Panc1 (cell line): ENCODE measurements around the gene PPP1R14B. TPM values are rescaled to one million over a fixed set of nuclear protein-coding genes. Genes with fewer than 3 reads are reported as not detected.

Experiments
- ATAC-seq: fragments of 200-7000 bp; cut with Tn5 transposase; 2 replicates; pipeline ENCODE4 v1.9.1; 2020; ENCODE audit warnings: mild to moderate bottlenecking, moderate library complexity
- BruUV-seq: library from RNA; stranded (reverse); fragments of 400-500 nt; replicated peaks from 2 replicates; lab custom pipeline; 2021; lab: Mats Ljungman, UMichigan
- CTCF ChIA-PET: fragments of 300-600 bp; sonication (Branson Sonifier 250); formaldehyde crosslinking; loops from one replicate; lab custom pipeline; 2022; ENCODE audit warnings: antibody characterized with exemption; lab: Charles Lee
- POLR2A ChIA-PET: fragments of 300-600 bp; sonication (Branson Sonifier 250); formaldehyde crosslinking; loops from one replicate; lab custom pipeline; 2022; ENCODE audit warnings: antibody characterized with exemption; lab: Charles Lee
- DNase-seq: peaks from one replicate; pipeline ENCODE4 v3.0.0-alpha.2; 2010; ENCODE audit warnings: low read depth, low spot score
- H3K27ac ChIP-seq: 2 replicates; pipeline ENCODE4 v1.5.1; 2011; ENCODE audit warnings: mild to moderate bottlenecking, low read length, inconsistent platforms
- H3K27me3 ChIP-seq: fragments of 200-500 bp; sonication (Bioruptor generic); 2 replicates; pipeline ENCODE4 v1.6.0; 2014; ENCODE audit warnings: low read length, inconsistent platforms; ENCODE audit not compliant: control insufficient read depth, insufficient read depth
- H3K36me3 ChIP-seq: fragments of 200-500 bp; sonication (Bioruptor generic); 2 replicates; pipeline ENCODE4 v1.5.1; 2014; ENCODE audit warnings: inconsistent platforms, mild to moderate bottlenecking, low read length, moderate library complexity; ENCODE audit not compliant: control insufficient read depth, insufficient read depth
- H3K4me1 ChIP-seq: 2 replicates; pipeline ENCODE4 v1.5.1; 2011; ENCODE audit warnings: inconsistent platforms, mild to moderate bottlenecking, low read length, moderate library complexity; ENCODE audit not compliant: control insufficient read depth, insufficient read depth
- H3K4me3 ChIP-seq, 2 experiments: 2 replicates each; pipeline ENCODE4 v1.5.1; 2011 to 2012; ENCODE audit warnings: low read depth in 2 of 2, low read length in 2 of 2, mild to moderate bottlenecking in 2 of 2, inconsistent platforms in 1 of 2, moderate library complexity in 1 of 2
- H3K9me3 ChIP-seq: fragments of 200-500 bp; sonication (Bioruptor generic); 2 replicates; pipeline ENCODE4 v1.5.1; 2014; ENCODE audit warnings: low read depth, mild to moderate bottlenecking, inconsistent platforms, low read length, moderate library complexity; ENCODE audit not compliant: control insufficient read depth, insufficient read depth
- POLR2AphosphoS5 ChIP-seq: IDR thresholded peaks from 2 replicates; pipeline ENCODE4 v1.6.1; 2012; ENCODE audit warnings: mild to moderate bottlenecking, low read depth, low read length, moderate library complexity
- SIN3A ChIP-seq: IDR thresholded peaks from 2 replicates; pipeline ENCODE4 v1.6.1; 2012; ENCODE audit warnings: low read depth, mild to moderate bottlenecking, low read length, moderate library complexity, borderline replicate concordance; ENCODE audit not compliant: insufficient read depth
- TCF7L2 ChIP-seq: IDR thresholded peaks from 2 replicates; pipeline ENCODE4 v1.6.1; 2011; ENCODE audit warnings: mild to moderate bottlenecking, low read depth, low read length, inconsistent platforms
- in situ Hi-C: cut with HindIII; loops from 2 replicates; pipeline ENCODE4 v1.10.0; 2016; ENCODE audit warnings: low sequenced_read_pairs, low pct_unique_long_range_greater_than_20kb
- intact Hi-C: fragments of 100-400 bp; cut with micrococcal nuclease; formaldehyde crosslinking; loops from one replicate; pipeline ENCODE4 v1.10.0; 2022; ENCODE audit not compliant: unreplicated experiment
- total RNA-seq: library from RNA; stranded (reverse); gene quantifications from one replicate; pipeline ENCODE4 v1.2.1, GENCODE V29; 2021; ENCODE audit not compliant: unreplicated experiment
- TF ChIP-seq, protein P1 (sequence below), 2 experiments: IDR thresholded peaks; 2 replicates each; pipeline ENCODE4 v1.6.1; 2011 to 2012; ENCODE audit warnings: low read depth in 2 of 2, control low read depth in 1 of 2, low read length in 1 of 2, mild to moderate bottlenecking in 1 of 2, moderate library complexity in 1 of 2; ENCODE audit not compliant: insufficient read depth in 1 of 2
- TF ChIP-seq, protein P2 (sequence below): fragments of 450-650 bp; IDR thresholded peaks from 2 replicates; pipeline ENCODE4 v1.5.1; 2017; ENCODE audit warnings: mild to moderate bottlenecking

PPP1R14B gene
- total RNA-seq, 1 experiment from 2014 or later = 261 TPM

DNA sequence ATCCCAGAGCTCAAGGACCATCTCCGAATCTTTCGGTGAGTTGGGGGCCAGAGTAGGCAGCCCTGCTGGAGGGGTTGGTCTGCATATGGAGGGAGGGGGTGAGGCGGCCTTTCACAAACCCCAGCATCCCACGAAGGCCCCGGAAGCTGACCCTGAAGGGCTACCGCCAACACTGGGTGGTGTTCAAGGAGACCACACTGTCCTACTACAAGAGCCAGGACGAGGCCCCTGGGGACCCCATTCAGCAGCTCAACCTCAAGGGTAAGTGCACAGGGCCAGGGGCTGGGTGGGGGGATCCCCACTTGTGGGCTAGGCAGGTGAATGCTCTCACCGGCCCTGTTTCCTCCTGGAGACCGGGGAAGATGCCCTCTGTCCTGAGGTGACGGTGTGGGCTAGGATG, 27.0 kb downstream of the PPP1R14B start:
- no TSS peak for BruUV-seq
- ATAC-seq (no peak), DNase-seq (no peak)
- no peak for TF ChIP-seq SIN3A
- TF ChIP-seq TCF7L2 = no peak
- no peak for TF ChIP-seq POLR2AphosphoS5
- TF ChIP-seq, protein P1, sequence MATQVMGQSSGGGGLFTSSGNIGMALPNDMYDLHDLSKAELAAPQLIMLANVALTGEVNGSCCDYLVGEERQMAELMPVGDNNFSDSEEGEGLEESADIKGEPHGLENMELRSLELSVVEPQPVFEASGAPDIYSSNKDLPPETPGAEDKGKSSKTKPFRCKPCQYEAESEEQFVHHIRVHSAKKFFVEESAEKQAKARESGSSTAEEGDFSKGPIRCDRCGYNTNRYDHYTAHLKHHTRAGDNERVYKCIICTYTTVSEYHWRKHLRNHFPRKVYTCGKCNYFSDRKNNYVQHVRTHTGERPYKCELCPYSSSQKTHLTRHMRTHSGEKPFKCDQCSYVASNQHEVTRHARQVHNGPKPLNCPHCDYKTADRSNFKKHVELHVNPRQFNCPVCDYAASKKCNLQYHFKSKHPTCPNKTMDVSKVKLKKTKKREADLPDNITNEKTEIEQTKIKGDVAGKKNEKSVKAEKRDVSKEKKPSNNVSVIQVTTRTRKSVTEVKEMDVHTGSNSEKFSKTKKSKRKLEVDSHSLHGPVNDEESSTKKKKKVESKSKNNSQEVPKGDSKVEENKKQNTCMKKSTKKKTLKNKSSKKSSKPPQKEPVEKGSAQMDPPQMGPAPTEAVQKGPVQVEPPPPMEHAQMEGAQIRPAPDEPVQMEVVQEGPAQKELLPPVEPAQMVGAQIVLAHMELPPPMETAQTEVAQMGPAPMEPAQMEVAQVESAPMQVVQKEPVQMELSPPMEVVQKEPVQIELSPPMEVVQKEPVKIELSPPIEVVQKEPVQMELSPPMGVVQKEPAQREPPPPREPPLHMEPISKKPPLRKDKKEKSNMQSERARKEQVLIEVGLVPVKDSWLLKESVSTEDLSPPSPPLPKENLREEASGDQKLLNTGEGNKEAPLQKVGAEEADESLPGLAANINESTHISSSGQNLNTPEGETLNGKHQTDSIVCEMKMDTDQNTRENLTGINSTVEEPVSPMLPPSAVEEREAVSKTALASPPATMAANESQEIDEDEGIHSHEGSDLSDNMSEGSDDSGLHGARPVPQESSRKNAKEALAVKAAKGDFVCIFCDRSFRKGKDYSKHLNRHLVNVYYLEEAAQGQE (IDR thresholded peaks at IDR 0.05; ENCODE audit: insufficient read depth in 1 of 2, low read depth in 2 of 2, low read length in 1 of 2) = no peak
- TF ChIP-seq, protein P2, sequence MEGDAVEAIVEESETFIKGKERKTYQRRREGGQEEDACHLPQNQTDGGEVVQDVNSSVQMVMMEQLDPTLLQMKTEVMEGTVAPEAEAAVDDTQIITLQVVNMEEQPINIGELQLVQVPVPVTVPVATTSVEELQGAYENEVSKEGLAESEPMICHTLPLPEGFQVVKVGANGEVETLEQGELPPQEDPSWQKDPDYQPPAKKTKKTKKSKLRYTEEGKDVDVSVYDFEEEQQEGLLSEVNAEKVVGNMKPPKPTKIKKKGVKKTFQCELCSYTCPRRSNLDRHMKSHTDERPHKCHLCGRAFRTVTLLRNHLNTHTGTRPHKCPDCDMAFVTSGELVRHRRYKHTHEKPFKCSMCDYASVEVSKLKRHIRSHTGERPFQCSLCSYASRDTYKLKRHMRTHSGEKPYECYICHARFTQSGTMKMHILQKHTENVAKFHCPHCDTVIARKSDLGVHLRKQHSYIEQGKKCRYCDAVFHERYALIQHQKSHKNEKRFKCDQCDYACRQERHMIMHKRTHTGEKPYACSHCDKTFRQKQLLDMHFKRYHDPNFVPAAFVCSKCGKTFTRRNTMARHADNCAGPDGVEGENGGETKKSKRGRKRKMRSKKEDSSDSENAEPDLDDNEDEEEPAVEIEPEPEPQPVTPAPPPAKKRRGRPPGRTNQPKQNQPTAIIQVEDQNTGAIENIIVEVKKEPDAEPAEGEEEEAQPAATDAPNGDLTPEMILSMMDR = no peak
- Histone ChIP-seq H3K27me3 (no peaks in the 10 kb centered on the region), H3K27ac (no peak overlapping the region), H3K9me3 (no peaks in the 10 kb centered on the region), H3K4me1 (no peaks in the 10 kb centered on the region), H3K36me3 (no peaks in the 10 kb centered on the region; the same call in 1 of the 2 replicates), H3K4me3 (no peak overlapping the region)
- in situ Hi-C loops = no loop called here
- CTCF ChIA-PET = interaction anchor here (0.7 kb wide), 1 partner anchor 81 kb away, joined by 4 read pairs; no protein-coding TSS in a partner anchor
- intact Hi-C loops = no loop called here
- POLR2A ChIA-PET = no interaction called here

DNA sequence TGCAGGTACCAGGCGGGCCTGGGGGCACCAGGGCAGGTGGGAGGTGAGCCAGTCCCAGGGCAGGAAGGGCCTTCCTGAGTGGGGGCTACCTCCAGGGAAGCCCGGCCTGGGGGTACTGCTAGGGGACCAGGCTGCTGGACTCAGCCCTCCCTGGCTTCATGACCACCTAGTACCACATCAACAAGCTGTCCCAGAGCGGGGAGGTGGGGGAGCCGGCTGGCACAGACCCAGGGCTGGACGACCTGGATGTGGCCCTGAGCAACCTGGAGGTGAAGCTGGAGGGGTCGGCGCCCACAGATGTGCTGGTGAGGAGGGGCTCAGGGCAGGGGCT, 27.4 kb downstream of the PPP1R14B start:
- intact Hi-C loops (no loop called here), in situ Hi-C loops (no loop called here)
- TF ChIP-seq TCF7L2 = no peak
- TF ChIP-seq, protein P1 (IDR thresholded peaks at IDR 0.05; ENCODE audit: insufficient read depth in 1 of 2, low read depth in 2 of 2, low read length in 1 of 2) = no peak
- TF ChIP-seq POLR2AphosphoS5 = no peak
- TF ChIP-seq SIN3A = no peak
- TF ChIP-seq, protein P2 = no peak
- ATAC-seq = no peak
- ChIA-PET POLR2A (no interaction called here), CTCF (interaction anchor here (0.7 kb wide), 1 partner anchor 82 kb away, joined by 4 read pairs; no protein-coding TSS in a partner anchor)
- DNase-seq = no peak
- Histone ChIP-seq H3K27me3 (no peaks in the 10 kb centered on the region), H3K36me3 (no peaks in the 10 kb centered on the region; the same call in 1 of the 2 replicates), H3K4me3 (no peak overlapping the region), H3K9me3 (no peaks in the 10 kb centered on the region), H3K27ac (no peak overlapping the region), H3K4me1 (no peaks in the 10 kb centered on the region)
- BruUV-seq = no TSS peak
